VCaP (cell line): ENCODE results near the gene ZBTB26.
"Not testable (repeated sequence)": the region's sequence is repeated elsewhere in the genome, so short reads cannot be mapped to it uniquely, and the experiment has no call there.

ENCODE experiments used
- H3K27ac ChIP-seq: fragments of 450-650 bp; 2 replicates; pipeline ENCODE4 v1.5.1; 2017
- CTCF ChIP-seq: fragments of 450-650 bp; conservative IDR thresholded peaks from 2 replicates; pipeline ENCODE4 v1.5.1; 2017; ENCODE audit warnings: mild to moderate bottlenecking, moderate library complexity

The ZBTB26 gene

DNA sequence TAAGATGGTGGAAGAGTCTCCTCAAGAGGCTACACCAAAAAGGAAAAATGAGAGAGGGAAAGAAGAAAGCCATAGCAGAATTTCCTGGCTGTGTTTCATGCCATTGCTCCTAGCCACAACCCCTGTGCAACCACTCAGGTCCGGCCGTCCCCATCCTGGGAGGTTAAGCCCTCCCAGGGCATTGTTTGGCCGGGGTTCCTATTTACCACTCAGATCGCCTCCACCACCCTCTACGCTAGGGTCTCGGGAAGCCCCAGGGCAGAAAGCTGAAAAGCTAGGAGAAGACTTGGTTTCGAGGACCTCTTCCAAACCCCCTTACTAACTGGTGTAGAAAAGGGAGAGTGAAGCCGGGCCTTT lies 26.9 kb downstream of the ZBTB26 start:
- TF ChIP-seq CTCF = no peak
- peak overlapping the region; percentile 97 for H3K27ac ChIP-seq

- no peak overlapping the region for H3K27ac ChIP-seq
- TF ChIP-seq CTCF = no peak
These were observed 30.5 kb downstream of the ZBTB26 start for GRCh38 chr9:122900791-122901190.

- H3K27ac ChIP-seq = no peak overlapping the region
- no peak for TF ChIP-seq CTCF
These were observed 33.3 kb downstream of the ZBTB26 start for GRCh38 chr9:122897969-122898368.

DNA sequence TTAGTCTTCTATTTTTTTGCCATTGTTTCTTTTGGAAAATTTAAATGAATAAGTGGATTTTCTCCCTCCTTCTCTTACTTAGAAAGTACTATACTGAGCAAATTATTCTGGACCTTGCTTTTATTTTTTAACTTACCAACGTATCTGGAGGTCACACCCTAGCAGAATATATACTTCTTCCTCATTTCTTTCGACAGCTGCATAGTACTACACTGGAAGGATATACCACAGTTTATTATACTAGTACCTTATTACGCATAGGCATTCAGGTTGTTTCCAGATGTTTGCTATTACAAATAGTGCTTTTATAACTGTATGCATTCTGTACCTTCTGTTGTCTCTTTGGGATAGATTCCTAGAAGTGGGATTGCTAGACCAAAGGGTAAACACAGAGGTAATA lies 42.8 kb downstream of the ZBTB26 start:
- TF ChIP-seq CTCF = no peak
- no peak overlapping the region for H3K27ac ChIP-seq

DNA sequence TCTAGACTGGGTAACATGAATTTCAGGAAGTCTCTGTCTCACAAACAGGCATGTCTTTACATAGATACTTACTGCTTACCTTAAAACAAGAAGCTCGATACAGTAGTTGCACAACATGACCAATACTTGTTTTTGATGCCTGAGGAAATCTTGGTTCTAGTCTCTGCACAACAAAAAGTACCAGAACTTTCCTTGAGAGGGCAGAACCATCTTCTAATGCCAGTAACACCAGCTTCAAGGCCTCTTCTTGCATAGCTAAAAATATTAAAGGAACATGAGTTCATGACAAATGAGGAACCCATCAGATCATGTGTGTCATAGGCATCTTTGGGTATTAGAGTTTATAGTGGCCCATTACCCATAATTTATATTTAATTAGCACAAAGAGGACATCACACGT lies 48.2 kb downstream of the ZBTB26 start:
- H3K27ac ChIP-seq = no peak overlapping the region
- no peak for TF ChIP-seq CTCF

DNA sequence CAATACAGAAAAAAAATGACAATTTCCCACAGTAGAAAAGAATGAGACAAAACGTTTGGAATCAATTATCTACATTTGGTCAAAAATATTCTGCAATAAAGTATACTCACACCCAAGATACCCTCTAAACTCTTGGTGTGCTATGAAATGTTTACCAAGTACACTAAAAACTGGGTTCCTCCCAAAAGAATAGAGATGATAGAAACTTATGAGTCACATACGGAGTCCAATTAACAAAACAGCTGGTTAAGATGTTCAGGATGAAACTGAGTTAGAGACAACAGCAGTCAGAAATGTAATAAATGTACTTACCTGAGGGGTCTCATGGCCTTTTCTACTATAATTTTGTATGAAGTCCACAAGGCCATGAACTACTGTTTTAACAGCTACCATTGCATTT lies 51.9 kb downstream of the ZBTB26 start:
- no peak overlapping the region for H3K27ac ChIP-seq
- no peak for TF ChIP-seq CTCF

DNA sequence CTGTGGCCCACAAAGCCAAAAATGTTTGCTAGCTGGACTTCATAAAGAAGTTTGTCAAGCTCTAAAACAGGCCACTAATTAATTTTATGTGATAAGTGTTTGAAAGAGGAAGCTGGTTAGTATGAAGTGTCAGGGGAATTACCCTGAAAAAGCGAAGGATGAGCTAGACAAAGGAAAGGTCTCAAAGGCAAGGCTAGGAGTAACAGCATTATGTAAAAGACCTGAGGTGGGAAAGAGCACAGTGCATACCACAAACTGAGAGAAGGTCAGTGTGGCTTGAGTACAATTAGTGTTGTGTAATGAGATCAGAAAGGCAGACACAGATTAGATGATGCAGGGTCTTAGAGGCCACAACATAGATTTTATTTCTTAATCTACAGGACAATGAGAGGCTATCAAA lies 55.8 kb downstream of the ZBTB26 start:
- TF ChIP-seq CTCF = no peak
- H3K27ac ChIP-seq = no peak overlapping the region

DNA sequence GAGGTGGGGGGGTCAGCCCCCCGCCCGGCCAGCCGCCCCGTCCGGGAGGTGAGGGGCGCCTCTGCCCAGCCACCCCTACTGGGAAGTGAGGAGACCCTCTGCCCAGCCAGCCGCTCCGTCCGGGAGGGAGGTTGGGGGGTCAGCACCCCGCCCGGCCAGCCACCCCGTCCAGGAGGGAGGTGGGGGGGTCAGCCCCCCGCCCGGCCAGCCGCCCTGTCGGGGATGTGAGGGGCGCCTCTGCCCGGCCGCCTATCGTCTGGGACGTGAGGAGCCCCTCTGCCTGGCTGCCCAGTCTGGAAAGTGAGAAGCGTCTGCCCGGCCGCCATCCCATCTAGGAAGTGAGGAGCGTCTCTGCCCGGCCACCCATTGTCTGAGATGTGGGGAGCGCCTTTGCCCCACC lies 64.0 kb downstream of the ZBTB26 start:
- not testable (repeated sequence) for H3K27ac ChIP-seq
